GM18858 (cell line): ENCODE results near the gene MTMR12.
A peak's percentile ranks its signal among the peaks of the same experiment; 100 is the strongest.

Experiments
- ATAC-seq: cut with Tn5 transposase; IDR thresholded peaks from one replicate; pipeline ENCODE4 v1.9.1; 2021; ENCODE audit not compliant: unreplicated experiment

The MTMR12 gene

DNA sequence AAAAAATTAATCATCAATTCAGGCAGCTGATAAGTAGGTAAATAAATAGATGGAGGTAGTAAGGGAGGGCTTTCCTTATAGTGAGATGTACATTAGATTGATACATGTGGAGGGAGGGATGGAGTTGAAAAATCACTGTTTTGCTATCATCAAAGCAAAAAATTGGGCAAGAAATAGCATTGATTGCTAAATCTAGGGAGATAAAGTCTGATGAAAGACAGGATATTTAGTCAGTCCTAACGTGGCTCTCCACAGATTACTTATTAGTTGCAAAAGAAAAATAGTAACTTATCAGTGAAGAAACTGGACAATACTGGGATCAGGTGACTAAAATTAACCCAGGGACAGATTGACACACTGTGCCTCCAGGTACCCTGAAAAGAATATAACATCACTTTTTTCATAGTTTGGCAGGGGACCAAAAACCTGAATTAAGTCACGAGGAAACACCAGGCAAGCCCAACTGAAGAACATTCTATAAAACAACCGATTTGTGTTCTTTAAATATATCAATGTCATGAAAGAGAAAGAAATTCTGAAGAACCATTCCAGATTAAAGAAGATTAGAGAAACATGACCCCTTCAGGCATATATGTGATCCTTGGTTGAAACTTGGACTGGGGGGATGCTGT lies 111.5 kb downstream of the MTMR12 start:
- no peak for ATAC-seq

DNA sequence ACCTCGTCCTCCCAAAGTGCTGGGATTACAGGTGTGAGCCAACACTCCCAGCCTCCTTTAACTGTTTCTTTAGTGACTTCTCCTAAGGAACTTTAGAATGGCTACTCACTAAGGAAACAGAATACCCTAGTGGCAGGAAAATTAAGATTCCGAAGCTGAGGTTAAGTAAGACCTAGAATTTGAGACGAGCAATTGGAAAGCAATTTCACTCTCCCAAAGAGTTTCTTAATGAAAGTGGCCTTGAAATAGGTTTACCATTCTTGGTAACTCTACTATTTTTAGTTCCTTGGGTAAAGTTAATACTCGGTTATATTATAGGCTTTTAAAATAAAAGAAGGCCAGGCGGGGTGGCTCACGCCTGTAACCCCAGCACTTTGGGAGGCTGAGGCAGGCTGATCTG lies 115.7 kb downstream of the MTMR12 start:
- no peak for ATAC-seq

GRCh38 chr5:32195265-32195664 lies 117.5 kb downstream of the MTMR12 start:
- ATAC-seq = no peak

- no peak for ATAC-seq
Observed at GRCh38 chr5:32193591-32193990, 119.1 kb downstream of the MTMR12 start.

DNA sequence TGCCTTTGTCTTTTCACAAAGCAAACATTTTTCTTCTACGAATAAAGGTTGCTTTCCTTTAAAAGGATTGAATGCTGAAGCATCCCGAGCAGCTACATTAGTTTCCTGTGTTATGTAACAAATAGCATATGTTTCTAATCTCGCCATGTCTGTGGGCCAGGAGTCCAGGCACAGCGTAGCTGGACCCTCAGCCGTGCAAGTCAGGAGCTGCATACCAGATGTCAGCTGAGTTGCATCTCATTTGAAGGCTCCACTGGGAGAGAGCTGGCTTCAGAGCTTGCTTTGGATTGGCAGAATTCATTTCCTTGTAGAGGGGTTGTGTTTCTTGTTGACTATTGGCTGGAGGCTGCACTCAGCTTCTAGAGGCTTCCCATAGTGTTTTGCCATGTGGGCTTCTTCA lies 122.6 kb downstream of the MTMR12 start:
- ATAC-seq = no peak

DNA sequence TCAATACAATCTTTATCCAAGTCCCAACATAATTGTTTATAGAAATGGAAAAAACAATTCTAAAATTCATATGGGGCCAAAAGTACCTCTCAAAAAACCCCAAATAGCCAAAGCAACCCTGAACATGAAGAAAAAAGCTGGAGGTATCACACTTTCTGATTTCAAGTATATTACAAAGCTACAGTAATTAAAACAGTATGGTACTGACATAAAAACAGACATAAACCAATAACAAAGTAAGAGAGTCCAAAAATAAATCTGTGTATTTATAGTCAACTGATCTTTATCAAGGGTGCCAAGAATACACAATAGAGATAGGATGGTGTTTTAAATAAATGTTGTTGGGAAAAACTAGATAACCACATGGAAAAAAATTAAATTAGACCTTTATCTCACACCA lies 125.1 kb downstream of the MTMR12 start:
- no peak for ATAC-seq

DNA sequence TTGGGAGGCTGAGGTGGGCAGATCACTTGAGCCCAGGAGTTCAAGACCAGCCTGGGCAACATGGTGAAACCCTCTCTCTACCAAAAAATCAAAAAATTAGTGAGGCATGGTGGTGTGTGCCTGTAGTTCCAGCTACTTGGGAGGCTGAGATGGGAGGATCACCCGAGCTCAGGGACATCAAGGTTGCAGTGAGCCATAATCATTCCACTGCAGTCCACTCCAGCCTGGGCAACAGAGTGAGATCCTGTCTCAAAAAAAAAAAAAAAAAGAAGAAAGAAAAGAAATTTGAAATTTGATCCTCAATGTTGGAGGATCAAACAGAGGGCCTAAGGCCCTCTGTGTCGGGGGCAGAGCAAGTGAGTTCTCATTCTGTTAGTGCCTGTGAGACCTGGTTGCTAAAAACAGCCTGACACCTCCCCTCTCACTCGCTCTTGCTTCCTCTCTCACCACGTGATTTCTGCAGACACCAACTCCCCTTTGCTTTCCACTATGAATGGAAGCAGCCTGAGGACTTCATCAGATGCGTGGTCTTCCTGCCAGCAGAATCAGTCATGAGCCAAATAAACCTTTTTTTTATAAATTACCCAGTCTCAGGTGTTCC lies 130.2 kb downstream of the MTMR12 start:
- ATAC-seq = peak; percentile 81
